Jurkat, Clone E6-1 (cell line): ENCODE results near the gene TNFSF8.
A peak's percentile ranks its signal among the peaks of the same experiment; 100 is the strongest.

ENCODE experiments used
- DNase-seq: peaks from one replicate; pipeline ENCODE4 v3.0.0-alpha.2; 2011; ENCODE audit warnings: low read depth, low spot score
- H3K4me3 ChIP-seq: 2 replicates; pipeline ENCODE4 v1.5.1; 2011; ENCODE audit warnings: mild to moderate bottlenecking, low read length, control low read depth, moderate library complexity

Gene TNFSF8

GRCh38 chr9:114938687-114939575 is 8.5 kb upstream of the TNFSF8 start:
- DNase-seq: no peak
- H3K4me3 ChIP-seq: no peak overlapping the region

GRCh38 chr9:114937516-114937915 is 7.1 kb upstream of the TNFSF8 start:
- no peak overlapping the region for H3K4me3 ChIP-seq
- DNase-seq: no peak

GRCh38 chr9:114936581-114936980 is 6.2 kb upstream of the TNFSF8 start:
- no peak overlapping the region for H3K4me3 ChIP-seq
- DNase-seq: no peak

- no peak for DNase-seq
- no peak overlapping the region for H3K4me3 ChIP-seq
Observed at GRCh38 chr9:114935119-114935518, 4.7 kb upstream of the TNFSF8 start.

GRCh38 chr9:114932502-114932901 is 2.1 kb upstream of the TNFSF8 start:
- no peak for DNase-seq
- no peak overlapping the region for H3K4me3 ChIP-seq

- no peak overlapping the region for H3K4me3 ChIP-seq
- DNase-seq: no peak
Observed at GRCh38 chr9:114931407-114931806, 1.0 kb upstream of the TNFSF8 start.

- H3K4me3 ChIP-seq: peak overlapping the region; percentile 46
- peak; percentile 85 for DNase-seq
Observed at GRCh38 chr9:114929201-114929600, 1.2 kb downstream of the TNFSF8 start.

GRCh38 chr9:114928671-114929070 is 1.7 kb downstream of the TNFSF8 start:
- H3K4me3 ChIP-seq: peak overlapping the region; percentile 46
- DNase-seq: no peak

- no peak overlapping the region for H3K4me3 ChIP-seq
- DNase-seq: no peak
Observed at GRCh38 chr9:114928136-114928535, 2.3 kb downstream of the TNFSF8 start.

- no peak for DNase-seq
- H3K4me3 ChIP-seq: no peak overlapping the region
Observed at GRCh38 chr9:114925672-114926071, 4.7 kb downstream of the TNFSF8 start.

GRCh38 chr9:114925039-114925438 is 5.4 kb downstream of the TNFSF8 start:
- no peak overlapping the region for H3K4me3 ChIP-seq
- DNase-seq: no peak

GRCh38 chr9:114924327-114924726 is 6.1 kb downstream of the TNFSF8 start:
- DNase-seq: no peak
- H3K4me3 ChIP-seq: no peak overlapping the region

GRCh38 chr9:114923918-114924317 is 6.5 kb downstream of the TNFSF8 start:
- no peak for DNase-seq
- H3K4me3 ChIP-seq: no peak overlapping the region

GRCh38 chr9:114921171-114921570 is 9.2 kb downstream of the TNFSF8 start:
- H3K4me3 ChIP-seq: no peak overlapping the region
- no peak for DNase-seq

- no peak overlapping the region for H3K4me3 ChIP-seq
- no peak for DNase-seq
Observed at GRCh38 chr9:114919611-114920010, 10.8 kb downstream of the TNFSF8 start.

- DNase-seq: no peak
- no peak overlapping the region for H3K4me3 ChIP-seq
Observed at GRCh38 chr9:114916481-114916880, 13.9 kb downstream of the TNFSF8 start.

- no peak for DNase-seq
- H3K4me3 ChIP-seq: no peak overlapping the region
Observed at GRCh38 chr9:114914139-114914538, 16.3 kb downstream of the TNFSF8 start.

- no peak for DNase-seq
Observed at GRCh38 chr9:114913656-114914055, 16.7 kb downstream of the TNFSF8 start.

GRCh38 chr9:114913217-114913616 is 17.2 kb downstream of the TNFSF8 start:
- no peak for DNase-seq

More at GRCh38 chr9:114913656-114914055, 16.7 kb downstream of the TNFSF8 start:
- H3K4me3 ChIP-seq: no peak overlapping the region

GRCh38 chr9:114911167-114911821 is 19.1 kb downstream of the TNFSF8 start:
- no peak overlapping the region for H3K4me3 ChIP-seq
- DNase-seq: no peak

More at GRCh38 chr9:114913217-114913616, 17.2 kb downstream of the TNFSF8 start:
- H3K4me3 ChIP-seq: no peak overlapping the region
